GM23338 (cell line): ENCODE measurements around the gene ATG7.

ENCODE experiments used
- POLR2AphosphoS5 ChIP-seq: IDR thresholded peaks from 2 replicates; pipeline ENCODE4 v1.6.1; 2016; ENCODE audit warnings: antibody characterized with exemption, low read depth
- TF ChIP-seq, protein P1 (sequence below), 2 experiments: fragments of 200-600 bp in 1 of 2; sonication (generic) in 1 of 2; conservative IDR thresholded peaks; 2 replicates each; pipeline versions ENCODE4 v1.5.1 to v1.6.1; 2016 to 2017; ENCODE audit warnings: antibody characterized with exemption in 2 of 2, low read depth in 2 of 2, mild to moderate bottlenecking in 2 of 2, moderate library complexity in 1 of 2
- TF ChIP-seq, protein P2 (sequence below): IDR thresholded peaks from one replicate; pipeline ENCODE4 v1.6.1; 2018; ENCODE audit warnings: antibody characterized with exemption; ENCODE audit not compliant: unreplicated experiment

DNA sequence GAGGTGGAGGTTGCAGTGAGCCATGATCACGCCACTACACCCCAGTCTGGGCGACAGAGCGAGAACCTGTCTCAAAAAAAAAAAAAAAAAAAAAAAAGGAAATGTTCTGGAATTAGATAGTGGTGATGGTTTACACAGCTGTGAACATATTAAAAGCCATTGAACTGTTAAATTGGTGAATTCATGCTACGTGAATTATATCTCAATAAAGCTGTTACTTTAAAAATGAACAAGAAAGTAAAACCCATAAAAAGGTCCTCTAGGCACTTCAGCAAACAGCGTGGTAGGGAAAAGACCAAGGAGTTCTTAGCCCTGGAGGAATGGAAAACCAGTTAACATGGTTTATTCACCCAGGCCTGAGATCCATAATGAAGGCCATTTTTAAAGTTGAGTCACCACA, 180.1 kb downstream of the ATG7 start:
- no peak for TF ChIP-seq POLR2AphosphoS5
- TF ChIP-seq, protein P1, sequence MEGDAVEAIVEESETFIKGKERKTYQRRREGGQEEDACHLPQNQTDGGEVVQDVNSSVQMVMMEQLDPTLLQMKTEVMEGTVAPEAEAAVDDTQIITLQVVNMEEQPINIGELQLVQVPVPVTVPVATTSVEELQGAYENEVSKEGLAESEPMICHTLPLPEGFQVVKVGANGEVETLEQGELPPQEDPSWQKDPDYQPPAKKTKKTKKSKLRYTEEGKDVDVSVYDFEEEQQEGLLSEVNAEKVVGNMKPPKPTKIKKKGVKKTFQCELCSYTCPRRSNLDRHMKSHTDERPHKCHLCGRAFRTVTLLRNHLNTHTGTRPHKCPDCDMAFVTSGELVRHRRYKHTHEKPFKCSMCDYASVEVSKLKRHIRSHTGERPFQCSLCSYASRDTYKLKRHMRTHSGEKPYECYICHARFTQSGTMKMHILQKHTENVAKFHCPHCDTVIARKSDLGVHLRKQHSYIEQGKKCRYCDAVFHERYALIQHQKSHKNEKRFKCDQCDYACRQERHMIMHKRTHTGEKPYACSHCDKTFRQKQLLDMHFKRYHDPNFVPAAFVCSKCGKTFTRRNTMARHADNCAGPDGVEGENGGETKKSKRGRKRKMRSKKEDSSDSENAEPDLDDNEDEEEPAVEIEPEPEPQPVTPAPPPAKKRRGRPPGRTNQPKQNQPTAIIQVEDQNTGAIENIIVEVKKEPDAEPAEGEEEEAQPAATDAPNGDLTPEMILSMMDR (conservative IDR thresholded peaks at IDR 0.05; ENCODE audit: low read depth in 2 of 2) = no peak
- TF ChIP-seq, protein P2, sequence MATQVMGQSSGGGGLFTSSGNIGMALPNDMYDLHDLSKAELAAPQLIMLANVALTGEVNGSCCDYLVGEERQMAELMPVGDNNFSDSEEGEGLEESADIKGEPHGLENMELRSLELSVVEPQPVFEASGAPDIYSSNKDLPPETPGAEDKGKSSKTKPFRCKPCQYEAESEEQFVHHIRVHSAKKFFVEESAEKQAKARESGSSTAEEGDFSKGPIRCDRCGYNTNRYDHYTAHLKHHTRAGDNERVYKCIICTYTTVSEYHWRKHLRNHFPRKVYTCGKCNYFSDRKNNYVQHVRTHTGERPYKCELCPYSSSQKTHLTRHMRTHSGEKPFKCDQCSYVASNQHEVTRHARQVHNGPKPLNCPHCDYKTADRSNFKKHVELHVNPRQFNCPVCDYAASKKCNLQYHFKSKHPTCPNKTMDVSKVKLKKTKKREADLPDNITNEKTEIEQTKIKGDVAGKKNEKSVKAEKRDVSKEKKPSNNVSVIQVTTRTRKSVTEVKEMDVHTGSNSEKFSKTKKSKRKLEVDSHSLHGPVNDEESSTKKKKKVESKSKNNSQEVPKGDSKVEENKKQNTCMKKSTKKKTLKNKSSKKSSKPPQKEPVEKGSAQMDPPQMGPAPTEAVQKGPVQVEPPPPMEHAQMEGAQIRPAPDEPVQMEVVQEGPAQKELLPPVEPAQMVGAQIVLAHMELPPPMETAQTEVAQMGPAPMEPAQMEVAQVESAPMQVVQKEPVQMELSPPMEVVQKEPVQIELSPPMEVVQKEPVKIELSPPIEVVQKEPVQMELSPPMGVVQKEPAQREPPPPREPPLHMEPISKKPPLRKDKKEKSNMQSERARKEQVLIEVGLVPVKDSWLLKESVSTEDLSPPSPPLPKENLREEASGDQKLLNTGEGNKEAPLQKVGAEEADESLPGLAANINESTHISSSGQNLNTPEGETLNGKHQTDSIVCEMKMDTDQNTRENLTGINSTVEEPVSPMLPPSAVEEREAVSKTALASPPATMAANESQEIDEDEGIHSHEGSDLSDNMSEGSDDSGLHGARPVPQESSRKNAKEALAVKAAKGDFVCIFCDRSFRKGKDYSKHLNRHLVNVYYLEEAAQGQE = no peak
